Daoy (cell line): ENCODE measurements around the gene NXT1. TPM values are rescaled to one million over a fixed set of nuclear protein-coding genes. Genes with fewer than 3 reads are reported as not detected.
"Not testable (repeated sequence)": the region's sequence is repeated elsewhere in the genome, so short reads cannot be mapped to it uniquely, and the experiment has no call there.

Experiments
- DNase-seq: peaks from one replicate; pipeline ENCODE4 v3.0.0-alpha.2; 2015; ENCODE audit warnings: low read depth
- total RNA-seq: library from RNA; depleted of rRNA; stranded (reverse); fragments of >200 nt; shearing (Covaris generic); gene quantifications from 2 replicates; pipeline ENCODE4 v1.2.3, GENCODE V29; 2014; rRNA removed

NXT1 gene
- 69.6 and 81.5 TPM in 2 replicates for total RNA-seq

DNA sequence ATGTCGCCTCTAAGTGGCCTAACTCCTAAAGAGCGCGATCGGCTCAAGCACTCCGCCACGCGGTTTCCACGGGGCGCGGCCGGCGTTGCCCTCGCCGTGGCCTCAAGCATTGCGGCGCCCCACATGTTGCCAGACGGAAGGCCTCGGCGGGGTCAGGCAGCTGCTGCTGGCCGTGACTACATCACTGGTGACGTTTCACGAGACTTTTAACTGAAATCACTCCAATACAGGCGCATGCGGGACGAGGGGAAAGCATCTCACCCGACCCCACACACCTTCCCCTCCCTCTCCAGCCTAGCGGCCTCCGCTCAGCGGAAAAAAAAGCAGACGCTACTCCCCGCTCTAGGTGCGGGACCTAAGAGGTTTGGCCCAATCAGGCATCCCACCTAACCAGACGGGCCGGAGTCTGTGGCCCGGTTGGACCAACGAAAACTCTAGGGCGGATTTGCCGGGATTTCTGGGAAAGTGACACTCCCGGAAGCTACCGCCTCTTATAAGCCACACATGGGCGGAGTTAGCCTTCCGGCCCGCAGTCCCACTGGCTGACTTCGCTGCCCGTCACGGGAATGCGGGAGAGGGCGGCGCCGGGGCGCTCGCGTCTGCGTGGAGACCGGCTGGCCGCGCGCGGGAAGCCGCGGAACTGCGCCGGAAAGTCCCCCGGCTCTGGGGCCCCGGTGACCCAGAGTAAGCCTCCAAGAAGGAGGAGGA, at the start of gene NXT1:
Gene NXT1 (plus strand): TSS at position 596 of the 708 bp plus-strand sequence. CDS start 3,251 bp downstream, outside the sequence.
- peak; percentile 97 for DNase-seq

DNA sequence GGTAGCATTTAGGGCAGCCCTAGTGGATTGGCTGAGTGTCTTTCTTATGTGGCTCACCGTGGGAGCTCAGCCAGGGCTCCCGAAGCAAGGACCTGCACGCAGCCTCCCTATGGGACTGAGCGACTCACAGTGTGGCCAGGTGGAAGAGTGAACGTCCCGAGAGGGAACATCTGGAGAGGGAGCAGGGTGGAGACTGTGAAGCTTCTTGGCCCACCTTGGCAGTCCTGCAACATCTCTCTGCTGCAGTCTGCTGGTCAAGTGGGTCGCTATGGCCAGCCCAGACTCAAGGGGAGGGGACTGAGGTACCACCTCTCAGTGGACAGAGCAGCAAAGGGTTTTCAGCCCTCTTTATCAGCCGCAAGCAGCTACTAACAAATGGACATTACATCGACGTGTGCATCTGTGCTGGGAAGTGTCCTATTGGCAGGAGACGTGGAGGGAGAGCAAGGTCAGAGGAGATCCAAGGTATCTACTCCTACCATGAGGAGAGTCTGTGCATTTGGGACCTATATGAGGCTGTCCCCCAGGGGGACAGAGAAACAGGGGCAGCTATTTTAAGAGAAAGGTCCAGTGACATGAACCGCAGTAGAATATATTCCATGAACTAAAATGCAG, 49.0 kb upstream of the NXT1 start:
- no peak for DNase-seq

DNA sequence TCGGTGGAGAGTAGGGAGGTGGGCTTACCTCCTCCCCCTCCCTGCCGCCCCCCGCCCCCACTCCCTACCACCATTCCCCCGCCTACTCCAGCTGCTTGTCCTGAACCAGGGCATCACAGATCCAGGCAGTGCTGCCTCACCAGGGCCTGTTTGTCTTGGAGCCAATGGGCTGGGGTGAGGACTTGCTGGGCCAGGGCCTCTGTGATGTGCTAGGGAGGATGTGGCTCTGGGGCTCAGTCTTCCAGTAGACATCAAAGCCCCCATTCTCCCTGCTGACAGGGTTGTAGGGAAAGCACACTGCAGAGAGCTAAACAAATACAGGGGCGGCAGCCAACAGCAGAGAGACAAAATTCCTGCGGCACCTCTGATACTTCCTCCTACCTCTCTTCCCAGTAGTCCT, 48.2 kb upstream of the NXT1 start:
- no peak for DNase-seq

DNA sequence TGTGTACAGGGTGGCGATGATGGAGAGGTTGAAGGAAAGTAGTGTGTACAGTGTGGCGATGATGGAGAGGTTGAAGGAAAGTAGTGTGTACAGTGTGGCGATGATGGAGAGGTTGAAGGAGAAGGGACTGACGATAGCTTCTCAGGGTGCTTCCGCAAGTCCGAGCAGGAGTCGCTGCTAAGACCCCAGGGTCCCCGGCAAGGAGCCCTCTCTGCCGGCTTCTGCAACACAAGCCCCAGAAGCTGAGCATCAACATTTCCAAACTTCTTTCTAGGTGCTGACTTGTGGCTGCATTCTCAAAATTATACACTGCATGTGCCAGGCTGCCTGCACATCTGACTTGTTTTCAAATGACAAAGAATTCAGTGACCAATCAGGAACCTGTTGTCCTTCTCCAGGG, 47.8 kb upstream of the NXT1 start:
- no peak for DNase-seq

DNA sequence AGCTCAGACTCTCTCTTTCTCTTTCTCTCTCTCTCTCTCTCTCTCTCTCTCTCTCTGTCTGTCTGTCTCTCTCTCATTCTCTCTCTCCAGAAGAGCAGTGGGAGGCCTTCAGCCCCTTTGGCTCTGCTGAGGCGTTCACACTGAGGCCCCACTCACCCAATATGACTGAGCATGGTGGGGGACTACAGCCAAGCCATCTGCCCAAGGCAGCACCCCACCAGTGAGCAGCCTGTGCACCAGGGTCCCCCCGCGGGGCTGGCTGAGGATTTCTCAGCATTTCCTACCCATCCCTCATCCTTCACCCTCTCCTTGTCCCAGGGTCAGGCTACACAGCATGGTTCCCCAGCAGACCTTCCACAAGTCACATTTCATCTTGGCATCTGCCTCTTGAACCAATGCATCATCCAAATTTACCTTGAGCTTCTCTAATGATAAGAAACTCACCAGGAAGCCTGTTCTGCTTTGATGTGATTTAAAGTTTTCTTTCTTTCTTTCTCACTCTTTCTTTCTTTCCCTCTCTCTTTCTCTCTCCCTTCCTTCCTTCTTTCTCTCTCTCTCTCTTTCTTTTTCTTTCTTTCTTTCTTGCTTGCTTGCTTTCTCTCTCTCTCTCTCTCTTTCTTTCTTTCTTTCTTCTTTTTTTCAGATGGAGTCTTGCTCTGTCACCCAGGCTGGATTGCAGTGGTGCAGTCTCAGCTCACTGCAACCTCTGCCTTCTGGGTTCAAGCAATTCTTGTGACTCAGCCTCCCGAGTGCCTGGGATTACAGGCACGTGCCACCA, 47.1 kb upstream of the NXT1 start:
- no peak for DNase-seq

DNA sequence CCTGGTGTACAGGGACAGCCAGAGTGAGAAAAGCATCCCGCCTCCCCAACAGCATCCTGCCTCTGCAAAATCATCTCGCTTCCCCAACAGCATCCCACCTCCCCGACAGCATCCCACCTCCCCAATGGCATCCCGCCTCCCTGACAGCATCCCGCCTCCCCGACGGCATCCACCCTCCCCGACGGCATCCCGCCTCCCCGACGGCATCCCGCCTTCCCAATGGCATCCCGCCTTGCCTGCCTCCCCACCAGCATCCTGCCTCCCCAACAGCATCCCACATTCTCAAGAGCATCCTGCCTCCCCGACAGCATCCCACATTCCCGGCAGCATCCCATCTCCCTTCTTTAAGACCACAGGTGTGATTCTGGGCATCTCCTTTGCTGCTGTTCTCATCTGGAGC, 46.0 kb upstream of the NXT1 start:
- no peak for DNase-seq

DNA sequence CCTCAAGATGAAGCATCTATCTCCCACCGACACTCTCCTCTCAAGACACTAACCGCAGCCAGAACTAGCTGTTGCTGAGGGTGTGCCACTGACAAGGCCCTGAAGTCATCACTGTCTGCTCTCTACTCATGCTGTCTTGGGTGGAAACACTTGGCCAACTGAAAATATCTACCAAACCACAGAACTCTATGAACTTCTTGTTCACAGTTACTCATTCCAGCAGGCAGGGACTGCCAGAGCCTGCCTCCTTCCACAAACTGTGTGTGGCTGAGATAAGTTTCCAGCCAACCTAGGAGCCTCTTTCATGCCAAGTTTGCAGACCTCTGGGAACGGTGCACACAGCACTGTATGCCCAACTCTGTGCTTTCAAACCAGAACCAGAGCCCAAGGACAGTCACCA, 45.5 kb upstream of the NXT1 start:
- peak; percentile 27 for DNase-seq

DNA sequence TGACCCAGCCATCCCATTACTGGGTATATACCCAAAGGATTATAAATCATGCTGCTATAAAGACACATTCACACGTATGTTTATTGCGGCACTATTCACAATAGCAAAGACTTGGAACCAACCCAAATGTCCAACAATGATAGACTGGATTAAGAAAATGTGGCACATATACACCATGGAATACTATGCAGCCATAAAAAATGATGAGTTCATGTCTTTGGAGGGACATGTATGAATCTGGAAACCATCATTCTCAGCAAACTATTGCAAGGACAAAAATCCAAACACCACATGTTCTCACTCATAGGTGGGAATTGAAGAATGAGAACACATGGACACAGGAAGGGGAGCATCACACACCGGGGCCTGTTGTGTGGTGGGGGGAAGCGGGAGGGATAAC, 43.2 kb upstream of the NXT1 start:
- not testable (repeated sequence) for DNase-seq

DNA sequence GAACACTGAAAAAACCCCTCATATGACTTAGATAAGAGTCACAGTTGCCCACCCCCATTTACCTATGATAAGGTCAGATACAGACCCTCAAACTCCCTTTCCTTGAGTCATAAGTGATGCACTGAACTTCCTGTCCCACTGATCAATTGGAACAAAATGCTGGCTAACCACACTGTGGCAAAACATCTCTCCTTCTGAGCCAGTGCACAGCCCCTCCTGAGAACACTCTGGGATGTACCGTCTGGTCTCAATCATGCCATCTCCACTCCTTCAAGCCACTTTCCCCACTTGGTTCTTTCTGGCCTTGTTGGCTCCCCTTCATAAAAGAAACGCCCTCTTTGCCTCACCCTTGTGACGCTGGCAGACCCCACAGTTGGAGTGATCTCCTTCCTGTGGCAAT, 42.6 kb upstream of the NXT1 start:
- no peak for DNase-seq

DNA sequence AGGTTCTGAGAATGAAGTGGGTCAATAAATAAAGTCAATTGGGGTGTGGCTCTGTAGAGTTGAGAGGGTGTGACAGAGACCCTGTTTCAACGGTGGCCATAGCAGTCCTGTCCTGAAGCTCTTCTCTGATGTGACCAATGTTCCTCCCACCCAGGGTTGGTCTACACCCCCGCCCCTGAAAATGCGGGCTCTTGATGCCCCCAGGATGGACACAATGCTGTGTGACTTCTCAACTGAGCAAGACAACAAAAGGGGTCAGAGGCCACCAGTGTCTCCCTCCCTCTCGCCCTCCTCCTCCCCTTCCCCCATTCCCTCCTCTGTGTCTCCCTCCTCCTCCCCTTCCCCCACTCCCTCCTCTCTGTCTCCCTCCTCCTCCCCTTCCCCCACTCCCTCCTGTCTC, 41.7 kb upstream of the NXT1 start:
- DNase-seq = no peak

DNA sequence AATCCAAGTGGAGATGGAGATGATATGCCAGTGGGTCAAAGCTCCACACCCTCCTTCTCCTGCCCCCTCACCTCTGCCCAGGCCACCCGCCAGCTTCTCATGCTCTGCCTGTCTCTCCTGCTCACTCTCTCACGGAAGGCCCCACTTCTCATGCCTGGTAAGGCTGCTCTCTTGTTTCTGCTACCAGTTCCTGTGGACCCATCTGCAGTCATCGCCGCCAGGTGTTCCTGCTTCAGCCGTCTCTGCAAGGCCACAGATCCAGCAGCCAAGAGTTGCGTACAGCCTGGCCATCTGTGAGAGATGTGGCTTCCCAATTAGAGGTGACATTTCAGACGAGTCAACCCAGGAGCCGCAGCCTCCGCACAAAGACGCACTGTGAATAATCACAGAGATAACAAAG, 40.8 kb upstream of the NXT1 start:
- DNase-seq = no peak

DNA sequence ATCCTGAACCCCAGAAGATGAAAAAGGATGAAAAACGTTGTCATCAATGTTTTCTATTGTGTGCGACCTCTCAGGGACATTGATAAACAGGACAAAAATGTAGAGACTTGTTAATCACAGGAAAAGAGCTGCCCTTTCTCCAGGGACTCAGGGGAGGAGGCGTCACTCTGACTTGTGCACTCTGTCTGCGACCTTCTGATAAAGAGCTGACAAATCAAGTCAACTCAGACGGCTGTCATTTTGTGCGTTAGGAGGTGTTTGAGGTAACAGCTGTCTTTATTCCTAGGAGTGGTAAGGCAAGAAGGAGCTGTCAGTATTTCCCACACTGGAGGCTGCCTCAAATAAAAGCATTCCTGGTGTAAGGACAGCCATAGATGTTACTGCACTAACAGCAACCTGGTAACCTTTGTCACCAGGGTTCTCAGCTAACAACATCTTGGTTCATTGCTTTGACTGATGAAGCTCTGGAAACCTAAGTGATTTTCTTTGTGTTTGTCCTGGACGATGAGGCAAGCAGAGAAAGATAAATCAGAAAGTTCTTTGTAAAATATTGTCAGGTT, 38.6 kb upstream of the NXT1 start:
- DNase-seq = no peak

DNA sequence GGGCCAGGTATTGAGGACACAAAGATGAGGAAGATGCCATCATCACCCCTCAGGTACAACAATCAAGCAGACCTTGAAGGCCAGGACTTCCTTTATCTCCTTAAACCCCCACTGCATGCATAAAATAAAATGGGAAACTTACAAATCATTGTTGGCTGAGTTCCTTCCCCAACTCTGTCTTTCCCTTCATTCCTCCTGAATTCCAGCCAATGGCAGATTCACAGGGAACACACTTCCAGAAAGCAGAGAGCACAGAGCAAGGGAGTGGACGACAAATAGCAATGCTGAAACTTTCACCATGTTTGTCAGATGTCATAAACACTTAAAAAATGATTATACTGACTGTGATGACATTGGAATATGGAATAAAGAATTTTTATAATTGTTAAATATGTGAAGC, 37.3 kb upstream of the NXT1 start:
- DNase-seq = no peak

DNA sequence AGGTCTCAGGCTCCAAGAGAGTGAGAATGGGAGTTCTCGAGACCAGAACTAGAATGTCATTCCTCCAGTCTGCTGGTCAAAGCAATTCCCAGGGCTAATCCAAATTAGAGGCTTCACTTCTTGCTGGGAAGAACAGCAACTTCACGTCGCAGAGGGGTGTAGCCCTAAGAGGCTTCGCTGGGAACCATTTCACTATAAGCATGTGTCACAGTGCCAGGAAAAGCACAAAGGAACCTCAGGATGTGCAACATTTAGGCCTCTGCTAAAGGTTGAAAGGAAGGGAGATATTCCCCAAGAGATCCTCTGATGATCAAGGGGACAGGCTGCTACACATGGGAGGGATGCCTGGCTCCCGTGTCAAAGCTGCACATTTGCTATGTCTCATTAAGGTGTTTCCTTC, 35.9 kb upstream of the NXT1 start:
- DNase-seq = no peak

DNA sequence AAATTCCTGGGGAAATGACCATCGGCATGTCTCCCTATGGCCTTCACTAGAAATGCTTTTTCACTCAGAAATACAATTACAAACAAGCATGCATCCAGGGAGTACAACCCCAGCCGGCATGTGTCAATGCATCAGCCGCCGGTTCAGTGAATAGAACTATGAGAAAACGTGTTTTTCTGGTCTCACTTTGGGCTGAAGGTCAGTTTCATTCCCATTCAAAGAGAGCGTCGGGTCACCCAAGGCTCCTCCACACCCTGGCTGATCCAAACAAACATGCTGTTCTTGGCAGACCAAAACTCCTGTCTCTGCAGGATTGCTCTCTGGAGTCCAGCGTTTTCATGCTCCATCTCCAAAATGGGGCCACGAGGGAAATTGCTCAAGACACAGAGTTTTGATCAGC, 35.5 kb upstream of the NXT1 start:
- DNase-seq = no peak

DNA sequence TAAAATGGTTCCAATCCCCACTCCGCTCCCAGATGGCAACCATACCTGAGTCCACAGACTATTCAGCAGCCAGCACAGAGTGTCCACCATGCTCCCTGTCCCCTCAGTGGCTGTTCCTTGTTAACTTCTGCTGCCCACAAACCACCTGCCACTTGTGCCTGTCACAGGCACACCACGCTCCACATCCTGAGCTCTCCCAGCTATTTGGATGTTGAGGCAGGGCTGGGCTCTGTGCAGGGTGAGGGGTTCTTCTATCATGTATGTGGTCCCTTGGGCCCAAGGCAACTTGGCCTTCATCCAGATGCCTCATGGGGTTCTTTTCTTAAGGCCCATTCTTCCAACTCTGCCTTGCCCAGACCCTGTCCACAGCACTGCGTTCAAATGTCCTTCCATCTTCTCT, 34.0 kb upstream of the NXT1 start:
- DNase-seq = no peak

DNA sequence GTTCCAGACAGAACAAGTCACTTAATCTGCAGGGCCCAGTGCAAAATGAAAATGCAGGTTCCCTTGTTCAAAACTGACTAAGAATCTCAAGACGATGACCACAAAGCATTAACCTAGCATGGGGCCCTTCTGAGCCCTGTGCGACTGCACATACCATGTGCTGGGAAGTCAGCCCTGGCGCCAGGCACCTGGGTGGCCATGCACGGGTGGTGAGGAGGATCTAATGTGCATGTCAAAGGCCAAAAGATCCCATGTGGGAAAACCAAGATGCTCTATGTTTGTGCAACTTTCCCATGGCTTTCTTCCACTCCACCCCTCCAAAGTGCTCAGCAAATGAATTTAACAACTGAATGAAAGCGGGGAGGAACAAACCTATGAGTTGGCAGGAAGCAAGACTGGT, 33.5 kb upstream of the NXT1 start:
- DNase-seq = no peak

DNA sequence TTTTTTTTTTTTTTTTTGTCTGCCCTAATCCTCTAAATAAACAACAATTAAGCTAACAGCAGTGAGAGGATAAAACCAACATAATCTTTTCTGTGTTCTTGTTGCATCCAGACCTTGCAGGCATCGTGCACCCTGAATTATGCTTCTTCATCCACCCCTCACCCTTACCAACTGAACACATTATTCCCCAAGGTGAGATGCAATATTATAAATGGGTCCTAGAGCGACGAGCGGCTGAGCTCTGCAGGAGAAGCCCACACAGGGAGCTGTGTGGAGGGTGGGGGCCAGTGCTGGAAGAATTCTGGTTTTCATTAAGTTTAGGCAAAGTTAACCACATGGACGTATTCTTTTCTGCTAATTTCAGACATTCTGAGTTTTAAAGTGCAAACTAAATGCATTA, 32.2 kb upstream of the NXT1 start:
- DNase-seq = no peak

DNA sequence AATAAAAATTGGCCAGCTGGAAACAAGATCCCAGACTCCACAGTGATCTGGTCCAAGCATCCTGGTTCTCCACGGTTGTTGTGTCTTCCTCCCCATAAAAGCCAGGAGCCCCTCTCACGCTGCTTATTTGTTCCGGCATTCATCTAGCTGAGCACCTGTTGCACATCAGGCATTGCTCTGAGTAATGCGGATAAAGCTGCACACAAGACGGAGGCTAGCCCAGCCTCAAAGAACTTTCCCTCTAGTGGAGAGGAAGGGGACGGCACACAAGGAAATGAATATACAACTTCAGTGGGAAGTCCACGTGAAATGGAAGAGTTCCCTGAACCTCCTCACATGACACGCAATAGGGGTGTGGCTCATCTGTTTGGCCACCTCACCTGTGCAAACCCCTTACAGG, 30.3 kb upstream of the NXT1 start:
- DNase-seq = no peak

DNA sequence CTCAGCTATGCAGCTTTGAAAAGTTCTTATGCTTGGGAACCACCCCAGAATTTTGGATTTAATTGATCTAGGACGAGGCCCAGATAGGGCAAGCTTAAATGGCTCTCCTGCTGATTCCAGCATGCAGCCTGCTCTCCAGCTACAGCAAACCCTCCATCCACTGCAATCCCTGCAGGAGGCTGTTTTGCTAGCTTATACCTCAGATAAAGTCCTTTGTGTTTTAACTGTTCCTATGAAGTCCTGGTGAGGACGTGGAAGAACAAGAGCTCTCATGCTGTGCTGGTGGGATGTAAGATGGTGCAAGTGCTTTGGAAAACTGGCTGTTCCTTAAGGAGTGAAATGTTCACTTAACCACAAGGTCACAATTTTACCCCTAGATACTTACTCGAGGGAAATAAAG, 25.5 kb upstream of the NXT1 start:
- no peak for DNase-seq

DNA sequence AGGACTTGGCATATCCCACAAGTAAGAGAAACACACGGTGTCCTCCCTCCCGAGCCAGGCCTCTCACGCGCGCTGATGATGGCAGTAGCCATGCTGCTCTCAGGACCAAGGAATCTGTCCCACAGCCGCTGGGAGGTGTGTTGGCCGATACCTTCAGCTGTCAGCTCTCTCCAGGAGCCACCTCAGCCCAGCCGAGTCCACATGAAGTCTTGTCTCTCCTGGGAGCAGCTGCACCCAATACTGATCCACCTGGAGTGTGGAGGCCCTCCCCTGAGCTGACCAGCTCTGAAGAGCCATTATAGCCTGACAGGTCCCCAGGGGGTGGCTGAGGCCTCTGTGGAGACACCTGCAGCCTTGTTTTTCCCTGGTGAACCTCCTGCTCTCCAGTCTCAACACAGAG, 23.8 kb upstream of the NXT1 start:
- DNase-seq = no peak

DNA sequence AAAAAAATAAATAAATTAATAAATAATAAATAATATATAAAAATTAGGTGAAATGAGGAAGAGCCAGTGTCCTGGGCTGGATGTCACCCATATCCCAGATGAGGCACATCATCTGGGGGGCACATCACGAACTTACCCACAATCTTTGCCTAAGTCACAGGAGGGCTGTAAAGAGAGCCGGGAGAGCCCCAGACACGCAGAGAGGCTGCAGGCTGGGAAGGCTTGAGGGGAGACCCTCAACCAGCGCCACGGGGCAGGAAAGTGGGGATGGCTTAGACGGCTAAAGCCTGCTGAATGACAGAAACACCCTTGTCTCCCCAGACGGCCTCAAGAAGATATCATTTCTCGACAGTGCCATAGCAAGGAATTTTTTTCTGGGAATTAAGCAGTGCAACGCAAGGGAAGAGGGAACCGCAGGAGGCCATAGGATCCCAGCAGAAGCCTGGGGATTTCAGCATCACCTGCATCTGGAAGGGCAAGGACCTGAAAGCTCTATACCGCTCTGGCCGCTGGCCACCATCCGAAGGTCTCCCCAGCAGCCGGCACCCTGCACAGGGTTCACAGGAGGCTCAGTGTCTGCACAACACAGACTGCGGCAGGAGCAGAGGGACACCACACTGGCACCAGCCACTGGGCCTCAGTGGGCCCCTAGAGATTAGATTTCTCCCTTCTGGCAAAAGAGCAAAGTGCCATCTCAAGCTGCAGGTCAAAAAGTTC, 22.8 kb upstream of the NXT1 start:
- DNase-seq = no peak
